Neural progenitor cell (in vitro differentiated cells): ENCODE results near the gene PRDM16.

Experiments used
- EZH2 ChIP-seq: fragments of 200-600 bp; sonication (generic); IDR thresholded peaks from 2 replicates; pipeline ENCODE4 v1.6.1; 2017; ENCODE audit warnings: antibody characterized with exemption, mild to moderate bottlenecking, moderate library complexity
- EZH2phosphoT487 ChIP-seq: fragments of 200-600 bp; sonication (generic); IDR thresholded peaks from 2 replicates; pipeline ENCODE4 v1.6.1; 2017; ENCODE audit warnings: antibody characterized with exemption
- TF ChIP-seq, protein P1 (sequence below): fragments of 200-600 bp; sonication (generic); IDR thresholded peaks from 2 replicates; pipeline ENCODE4 v1.5.1; 2017; ENCODE audit warnings: antibody characterized with exemption, mild to moderate bottlenecking

- TF ChIP-seq, protein P1, sequence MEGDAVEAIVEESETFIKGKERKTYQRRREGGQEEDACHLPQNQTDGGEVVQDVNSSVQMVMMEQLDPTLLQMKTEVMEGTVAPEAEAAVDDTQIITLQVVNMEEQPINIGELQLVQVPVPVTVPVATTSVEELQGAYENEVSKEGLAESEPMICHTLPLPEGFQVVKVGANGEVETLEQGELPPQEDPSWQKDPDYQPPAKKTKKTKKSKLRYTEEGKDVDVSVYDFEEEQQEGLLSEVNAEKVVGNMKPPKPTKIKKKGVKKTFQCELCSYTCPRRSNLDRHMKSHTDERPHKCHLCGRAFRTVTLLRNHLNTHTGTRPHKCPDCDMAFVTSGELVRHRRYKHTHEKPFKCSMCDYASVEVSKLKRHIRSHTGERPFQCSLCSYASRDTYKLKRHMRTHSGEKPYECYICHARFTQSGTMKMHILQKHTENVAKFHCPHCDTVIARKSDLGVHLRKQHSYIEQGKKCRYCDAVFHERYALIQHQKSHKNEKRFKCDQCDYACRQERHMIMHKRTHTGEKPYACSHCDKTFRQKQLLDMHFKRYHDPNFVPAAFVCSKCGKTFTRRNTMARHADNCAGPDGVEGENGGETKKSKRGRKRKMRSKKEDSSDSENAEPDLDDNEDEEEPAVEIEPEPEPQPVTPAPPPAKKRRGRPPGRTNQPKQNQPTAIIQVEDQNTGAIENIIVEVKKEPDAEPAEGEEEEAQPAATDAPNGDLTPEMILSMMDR, result no peak
- no peak for TF ChIP-seq EZH2phosphoT487
- no peak for TF ChIP-seq EZH2
These were observed 10.5 kb downstream of the PRDM16 start for GRCh38 chr1:3079381-3080052.
